Esophagus squamous epithelium (tissue), 4 donors: ENCODE data around the gene HAUS6.

Experiments
- POLR2A ChIP-seq, 4 donors: fragments of 450-650 bp; IDR thresholded peaks; one replicate each; pipeline ENCODE4 v1.6.1; 2017; ENCODE audit warnings: antibody characterized with exemption in 4 of 4, mild to moderate bottlenecking in 4 of 4, moderate library complexity in 3 of 4
- TF ChIP-seq, protein P1 (sequence below), 6 experiments: fragments of 450-650 bp in 4 of 6; fragments of 200-600 bp in 2 of 6; sonication (generic) in 2 of 6; IDR thresholded peaks; one replicate each; pipeline ENCODE4 v1.5.1; 2016 to 2019; ENCODE audit warnings: antibody characterized with exemption in 6 of 6, mild to moderate bottlenecking in 4 of 6, moderate library complexity in 4 of 6

- TF ChIP-seq, protein P1, sequence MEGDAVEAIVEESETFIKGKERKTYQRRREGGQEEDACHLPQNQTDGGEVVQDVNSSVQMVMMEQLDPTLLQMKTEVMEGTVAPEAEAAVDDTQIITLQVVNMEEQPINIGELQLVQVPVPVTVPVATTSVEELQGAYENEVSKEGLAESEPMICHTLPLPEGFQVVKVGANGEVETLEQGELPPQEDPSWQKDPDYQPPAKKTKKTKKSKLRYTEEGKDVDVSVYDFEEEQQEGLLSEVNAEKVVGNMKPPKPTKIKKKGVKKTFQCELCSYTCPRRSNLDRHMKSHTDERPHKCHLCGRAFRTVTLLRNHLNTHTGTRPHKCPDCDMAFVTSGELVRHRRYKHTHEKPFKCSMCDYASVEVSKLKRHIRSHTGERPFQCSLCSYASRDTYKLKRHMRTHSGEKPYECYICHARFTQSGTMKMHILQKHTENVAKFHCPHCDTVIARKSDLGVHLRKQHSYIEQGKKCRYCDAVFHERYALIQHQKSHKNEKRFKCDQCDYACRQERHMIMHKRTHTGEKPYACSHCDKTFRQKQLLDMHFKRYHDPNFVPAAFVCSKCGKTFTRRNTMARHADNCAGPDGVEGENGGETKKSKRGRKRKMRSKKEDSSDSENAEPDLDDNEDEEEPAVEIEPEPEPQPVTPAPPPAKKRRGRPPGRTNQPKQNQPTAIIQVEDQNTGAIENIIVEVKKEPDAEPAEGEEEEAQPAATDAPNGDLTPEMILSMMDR (IDR thresholded peaks at IDR 0.05): no peak
- no peak for TF ChIP-seq POLR2A (IDR thresholded peaks at IDR 0.05)
Observed at GRCh38 chr9:19119801-19120440, 17.2 kb upstream of the HAUS6 start.
